Measurements from ENCODE around the gene PTBP3.

PTBP3 gene

GRCh38 chr9:112168197-112168596 is 165.2 kb downstream of the PTBP3 start:
- Histone ChIP-seq H2AFZ (ENCODE audit: low read length) (no peak overlapping the region), H3K9me2 (replicated peaks; ENCODE audit: insufficient read depth, low read length) (no peaks in the 10 kb centered on the region), H3K27me3 (replicated peaks; ENCODE audit: insufficient read depth, low read length) (no peaks in the 10 kb centered on the region), H3K27ac (ENCODE audit: low read length) (no peak overlapping the region), H3K9ac (ENCODE audit: low read length) (no peak overlapping the region), H3K4me2 (ENCODE audit: low read depth, low read length) (no peak overlapping the region), H3K4me1 (ENCODE audit: low read length) (0 out of 2 replicates have a peak, but pooled peaks cover 6% of the 10 kb centered on the region), H3K4me3 (ENCODE audit: low read length) (no peak overlapping the region), H3K9me3 (replicated peaks; ENCODE audit: insufficient read depth, low read length) (no peaks in the 10 kb centered on the region), H3F3A (ENCODE audit: insufficient read depth, low read length) (no peaks in the 10 kb centered on the region), H3K79me2 (ENCODE audit: low read length) (no peaks in the 10 kb centered on the region), H3K36me3 (replicated peaks; ENCODE audit: insufficient read depth, low read length) (no peaks in the 10 kb centered on the region), H4K20me1 (ENCODE audit: insufficient read depth, low read length) (no peaks in the 10 kb centered on the region)
- TF ChIP-seq CTCF (IDR thresholded peaks at IDR 0.05; ENCODE audit: low read length) (no peak), EZH2phosphoT487 (IDR thresholded peaks at IDR 0.05; ENCODE audit: low read length) (no peak), EZH2 (optimal IDR thresholded peaks at IDR 0.05; ENCODE audit: low read depth, low read length) (no peak)
- DNase-seq = no peak

Data from MM.1S (cell line).